Measurements from ENCODE around the gene GNAT1.
"Not testable (repeated sequence)": the region's sequence is repeated elsewhere in the genome, so short reads cannot be mapped to it uniquely, and the experiment has no call there.

Gene GNAT1

DNA sequence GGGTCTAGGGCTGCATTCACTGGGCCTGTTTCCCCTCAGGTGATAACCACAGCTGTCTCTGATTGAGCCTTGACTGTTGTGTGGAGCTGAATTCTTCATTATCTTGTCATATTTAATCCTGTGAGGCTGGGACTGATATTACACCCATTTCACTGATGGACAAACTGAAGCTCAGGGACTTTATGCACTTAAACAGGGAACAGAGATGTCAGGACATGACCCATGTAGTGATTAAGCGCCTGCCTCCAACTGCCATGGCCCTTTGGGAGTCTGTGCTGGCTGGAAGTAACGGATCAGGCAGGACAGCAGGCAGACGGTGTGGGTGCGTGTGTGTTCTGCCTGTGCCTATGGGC lies 52.1 kb downstream of the GNAT1 start:
- no peak for DNase-seq

GRCh38 chr3:50244813-50245212 lies 53.4 kb downstream of the GNAT1 start:
- not testable (repeated sequence) for DNase-seq

- no peak for DNase-seq
These were observed 53.9 kb downstream of the GNAT1 start for GRCh38 chr3:50245251-50245745.

GRCh38 chr3:50245831-50246516 lies 54.6 kb downstream of the GNAT1 start:
- peak; percentile 86 to 97 (median 94) for DNase-seq

DNA sequence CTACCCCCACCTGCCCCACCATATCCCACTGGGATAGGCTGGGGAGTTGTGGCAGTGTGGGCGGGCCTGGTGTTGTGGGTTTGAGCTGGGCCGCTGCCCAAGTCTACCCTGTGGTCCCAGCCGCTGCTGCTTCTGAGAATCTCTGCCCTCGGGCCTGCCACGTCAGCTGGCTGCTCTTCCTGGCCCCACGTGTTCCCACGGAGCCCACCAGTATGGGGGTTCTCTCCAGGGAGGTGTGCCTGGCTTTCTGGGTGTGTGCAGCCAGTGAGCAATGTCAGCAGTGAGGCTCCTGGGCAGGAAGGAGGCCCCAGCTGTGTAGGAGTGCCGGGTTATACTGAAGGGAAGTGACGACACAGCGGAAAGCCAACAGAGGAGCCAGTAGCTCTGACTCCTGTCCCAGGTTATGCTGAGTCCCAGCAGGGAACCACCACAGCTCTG lies 55.1 kb downstream of the GNAT1 start:
- peak; percentile 70 to 90 (median 78) for DNase-seq

Data from stimulated activated naive CD4-positive, alpha-beta T cell (primary cell).